KBM-7 (cell line): ENCODE results near the gene SLC25A5.
"Not testable (repeated sequence)": the region's sequence is repeated elsewhere in the genome, so short reads cannot be mapped to it uniquely, and the experiment has no call there.

Experiments
- DNase-seq: peaks from one replicate; pipeline ENCODE4 v3.0.0-alpha.2; 2015
- in situ Hi-C: fragments of 300-500 bp; cut with MboI; formaldehyde crosslinking; loops from 2 replicates; pipeline ENCODE4 v1.14.3; 2020; ENCODE audit warnings: low sequenced_read_pairs, low pct_unique_long_range_greater_than_20kb, mixed read lengths

The SLC25A5 gene

DNA sequence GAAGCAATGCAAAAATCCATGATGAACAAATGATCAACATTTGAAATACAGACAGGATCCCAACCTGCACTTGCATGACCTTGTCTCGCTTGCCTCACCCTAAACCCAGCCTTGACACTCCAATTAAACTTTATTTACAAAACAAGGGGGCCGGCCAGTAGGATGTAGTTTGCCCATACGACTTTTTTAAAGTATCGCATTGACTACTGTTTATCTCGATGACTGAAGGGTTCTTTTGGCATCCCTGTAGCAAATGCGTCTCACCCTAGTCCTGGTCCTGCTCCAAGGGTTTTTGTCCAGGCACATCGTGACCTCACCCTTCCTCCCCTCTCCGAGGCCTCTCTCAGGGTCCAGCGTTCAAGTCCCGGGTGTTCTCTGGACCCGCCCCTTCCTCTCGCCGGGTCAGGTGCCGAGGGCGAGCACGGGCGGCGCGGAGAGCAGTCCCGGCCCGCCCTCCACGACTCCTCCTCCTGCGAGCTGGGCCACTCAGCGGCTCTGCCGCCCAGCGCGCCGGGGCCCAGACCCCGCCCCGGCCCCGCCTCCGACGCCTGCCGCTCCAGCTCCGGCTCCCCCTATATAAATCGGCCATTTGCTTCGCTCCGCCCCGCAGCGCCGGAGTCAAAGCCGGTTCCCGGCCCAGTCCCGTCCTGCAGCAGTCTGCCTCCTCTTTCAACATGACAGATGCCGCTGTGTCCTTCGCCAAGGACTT is at the start of gene SLC25A5:
Gene SLC25A5, plus strand, starts transcription at position 603 of the 709 bp plus-strand sequence. Its CDS starts 72 bp downstream, at position 675.
- DNase-seq: peak; percentile 95
- in situ Hi-C loops: no loop called here

DNA sequence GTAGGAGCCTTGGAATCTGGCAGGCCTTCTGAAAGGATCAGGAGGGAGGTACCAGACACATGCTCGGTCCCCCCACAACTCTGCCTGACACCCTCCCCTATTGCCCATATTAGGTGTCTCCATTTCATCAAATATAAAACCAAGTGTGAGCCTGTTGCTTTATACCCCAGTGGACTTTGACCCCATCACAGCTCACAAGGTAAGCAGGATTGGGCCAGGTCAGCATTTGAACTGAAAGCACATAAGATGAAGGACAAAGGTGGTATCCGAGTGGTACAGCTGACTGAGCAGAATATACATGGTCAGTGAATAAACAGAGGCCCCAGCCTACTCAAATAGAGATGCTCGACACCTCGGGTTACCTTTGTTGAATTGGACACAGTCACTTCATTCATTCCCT is 49.1 kb upstream of the SLC25A5 start:
- in situ Hi-C loops: no loop called here
- no peak for DNase-seq

DNA sequence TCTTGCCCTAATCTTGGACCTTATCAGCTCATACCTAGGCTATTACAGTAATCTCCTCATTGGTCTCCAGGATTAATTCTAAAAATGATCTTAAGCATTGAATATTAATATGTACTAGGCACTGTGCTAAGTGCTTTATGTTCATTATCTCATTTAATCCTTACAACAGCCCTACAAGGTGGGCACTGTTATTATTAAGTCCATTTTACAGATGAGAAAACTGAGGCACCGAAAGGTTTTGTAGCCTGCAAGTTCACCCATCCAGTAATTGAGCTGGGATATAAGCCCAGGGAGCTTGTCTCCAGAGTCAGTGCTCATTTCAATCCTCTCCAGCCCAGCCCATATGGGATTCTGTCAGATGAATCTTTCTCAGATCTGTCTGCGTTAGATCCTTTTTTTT is 48.3 kb upstream of the SLC25A5 start:
- DNase-seq: no peak
- in situ Hi-C loops: no loop called here

DNA sequence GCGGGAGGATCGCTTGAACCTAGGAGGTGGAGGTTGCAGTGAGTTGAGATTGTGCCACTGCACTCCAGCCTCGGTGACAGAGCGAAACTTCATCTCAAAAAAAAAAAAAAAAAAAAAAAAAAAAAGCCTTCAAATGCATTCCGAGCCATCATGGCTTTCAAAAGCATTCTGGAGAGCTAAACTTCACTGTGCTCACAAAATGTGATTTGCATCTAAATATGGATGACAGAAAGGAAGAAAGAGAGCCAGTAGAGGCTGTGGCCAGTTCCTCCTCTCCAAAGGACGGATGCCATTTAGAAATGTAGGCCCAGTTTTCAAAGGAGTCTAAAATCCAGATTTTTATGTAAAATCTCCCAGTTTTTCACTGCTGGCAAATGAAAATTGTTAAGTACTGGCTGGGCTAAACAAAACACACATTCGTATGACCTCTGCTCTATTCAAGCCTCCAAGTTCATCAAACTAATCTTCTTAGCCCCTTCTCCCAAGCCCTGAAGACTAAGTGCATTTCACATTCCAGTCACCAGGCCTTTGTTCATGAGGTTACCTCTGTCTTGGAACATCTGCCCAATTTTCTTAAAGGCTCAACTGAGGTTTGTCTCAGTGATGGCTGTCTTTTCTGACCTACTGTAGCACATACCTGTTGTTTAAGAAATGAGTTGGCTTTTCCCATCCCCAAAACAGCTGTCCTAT is 47.1 kb upstream of the SLC25A5 start:
- in situ Hi-C loops: no loop called here
- DNase-seq: no peak

DNA sequence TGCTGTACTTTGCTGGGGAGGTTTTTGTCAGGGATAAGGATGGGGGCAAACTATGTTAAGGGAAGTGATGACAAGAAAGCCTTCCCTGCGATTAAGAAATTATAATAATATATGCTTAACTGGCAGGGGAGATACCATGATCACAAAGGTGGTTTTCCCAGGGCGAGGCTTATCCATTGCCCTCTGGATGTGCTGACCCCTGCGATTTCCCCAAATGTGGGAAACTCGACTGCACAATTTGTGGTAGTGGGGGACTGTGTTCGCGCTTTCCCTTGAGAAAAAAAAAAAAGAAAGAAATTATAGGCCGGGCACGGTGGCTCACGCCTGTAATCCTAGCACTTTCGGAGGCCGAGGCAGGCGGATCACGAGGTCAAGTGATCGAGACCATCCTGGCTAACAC is 44.6 kb upstream of the SLC25A5 start:
- DNase-seq: no peak
- in situ Hi-C loops: no loop called here

DNA sequence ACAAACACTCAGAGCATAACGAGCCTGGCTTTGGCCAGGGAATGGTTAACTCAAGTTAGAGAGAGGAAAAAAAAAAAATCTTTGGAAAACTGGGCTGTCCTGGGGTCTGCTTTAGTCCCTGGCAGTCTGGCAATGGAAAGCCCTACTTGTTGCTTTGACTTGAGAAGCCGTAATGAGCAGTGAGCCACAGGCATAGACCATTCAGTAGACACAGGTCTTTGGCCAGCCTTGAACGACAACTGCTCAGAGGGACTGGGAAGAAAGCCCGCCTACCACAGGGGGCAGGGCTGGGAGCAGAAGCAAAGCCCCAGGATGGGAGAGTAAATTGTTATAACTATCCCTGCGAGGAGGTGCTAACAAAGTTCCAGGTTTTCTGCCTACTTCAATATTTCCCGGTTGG is 43.2 kb upstream of the SLC25A5 start:
- no peak for DNase-seq
- in situ Hi-C loops: no loop called here

DNA sequence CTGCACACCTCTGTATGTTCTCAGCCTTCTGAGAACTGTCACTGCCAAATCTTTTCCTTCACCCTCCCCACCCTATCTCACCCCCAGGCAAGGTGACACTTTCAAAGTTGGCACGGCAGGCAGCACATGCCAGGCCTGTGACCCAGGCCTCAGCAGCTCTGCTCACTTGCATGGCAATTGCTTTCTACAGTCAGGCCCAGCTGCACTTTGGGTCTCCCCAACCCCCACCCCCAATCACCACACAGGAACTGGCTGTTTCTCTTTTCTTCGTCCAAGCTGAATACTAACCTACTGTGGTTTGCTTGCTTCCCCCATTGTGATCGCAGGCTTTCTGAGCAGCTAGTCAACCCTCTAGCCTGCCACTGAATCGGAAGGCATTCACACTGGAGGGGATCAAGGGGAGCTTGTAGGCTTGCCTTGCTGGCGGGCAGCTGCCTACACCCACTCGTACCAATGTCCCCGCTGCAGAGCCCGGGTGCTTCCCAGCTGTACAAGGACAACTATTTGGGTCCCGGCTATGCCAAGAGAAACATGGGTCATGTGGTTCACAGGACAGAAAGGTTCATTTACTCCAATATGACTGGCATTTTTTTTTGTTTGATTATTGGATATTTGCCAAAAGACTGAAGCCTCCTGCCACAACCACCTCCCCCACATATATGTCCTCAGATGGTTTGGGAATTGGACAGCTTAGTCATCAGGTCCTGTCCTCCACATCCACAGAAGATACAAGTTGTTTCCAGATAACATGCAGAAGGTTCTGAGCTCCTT is 41.0 kb upstream of the SLC25A5 start:
- DNase-seq: peak; percentile 91
- in situ Hi-C loops: no loop called here

DNA sequence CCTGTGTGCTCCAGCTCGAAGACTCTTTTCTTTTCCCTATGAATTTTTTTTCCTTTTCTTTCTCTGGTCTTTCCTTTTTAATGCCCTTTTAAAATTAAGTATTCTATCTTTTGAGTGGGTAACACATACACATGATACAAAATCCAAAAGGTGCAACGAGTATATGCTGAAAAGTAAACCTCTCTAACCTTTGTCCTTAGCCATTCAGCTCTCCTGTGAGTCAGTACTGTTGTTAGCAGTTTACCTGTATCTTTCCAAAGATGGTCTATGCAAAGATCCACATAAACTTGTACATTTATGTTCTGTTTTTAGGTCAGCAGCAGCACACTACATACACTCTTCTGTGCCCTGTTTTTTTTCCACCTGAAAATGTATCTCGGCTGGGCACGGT is 40.5 kb upstream of the SLC25A5 start:
- DNase-seq: no peak
- in situ Hi-C loops: no loop called here

DNA sequence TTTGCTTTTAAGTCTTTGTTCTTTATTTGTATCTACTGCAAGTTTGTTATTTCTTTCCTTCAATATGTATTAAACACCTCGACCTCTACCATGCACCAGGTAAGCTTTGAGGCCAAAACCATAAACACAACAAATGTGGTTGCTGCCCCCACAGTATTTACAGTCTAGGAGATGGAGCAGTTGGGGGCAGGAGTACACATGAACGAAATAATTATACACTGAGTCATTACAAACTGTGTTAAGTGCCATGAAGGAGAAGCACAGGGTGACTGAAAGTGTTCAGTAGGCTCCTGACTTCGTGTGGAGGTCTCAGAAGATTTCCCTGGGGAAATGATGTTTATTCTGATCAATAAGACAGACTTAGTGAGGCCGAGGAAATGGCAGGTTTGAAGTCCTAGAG is 38.8 kb upstream of the SLC25A5 start:
- no peak for DNase-seq
- in situ Hi-C loops: no loop called here

DNA sequence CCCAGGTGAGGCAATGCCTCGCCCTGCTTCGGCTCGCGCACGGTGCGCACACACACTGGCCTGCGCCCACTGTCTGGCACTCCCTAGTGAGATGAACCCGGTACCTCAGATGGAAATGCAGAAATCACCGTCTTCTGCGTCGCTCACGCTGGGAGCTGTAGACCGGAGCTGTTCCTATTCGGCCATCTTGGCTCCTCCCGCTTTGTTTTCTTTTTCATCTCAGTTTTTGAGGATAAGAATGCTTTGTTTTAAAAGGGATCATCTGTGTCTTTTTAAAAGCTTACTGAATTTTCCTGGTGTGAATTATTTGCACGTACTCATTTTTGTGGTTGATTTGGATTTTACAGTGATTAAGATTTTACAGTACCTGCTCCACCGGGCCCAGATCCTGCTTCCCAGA is 26.9 kb upstream of the SLC25A5 start:
- DNase-seq, in situ Hi-C loops: not testable (repeated sequence)

DNA sequence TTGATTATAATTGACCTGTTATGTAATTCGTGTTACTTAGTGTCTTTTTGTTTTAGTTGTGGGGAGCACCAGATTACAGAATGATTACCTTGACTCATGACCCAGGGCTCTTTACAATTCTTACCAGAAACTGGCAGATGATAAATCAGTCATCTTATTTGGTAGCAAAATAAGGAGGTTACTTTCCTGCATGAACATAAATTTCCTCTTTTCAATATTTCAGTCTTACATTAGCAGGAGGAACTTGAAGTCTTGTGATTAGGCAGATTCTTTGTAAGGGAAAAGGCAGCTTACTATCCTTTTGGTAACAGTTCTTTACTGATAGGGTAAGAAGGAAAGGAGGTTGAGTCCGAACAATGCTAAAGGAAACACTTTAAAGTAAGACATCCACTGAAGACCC is 26.0 kb upstream of the SLC25A5 start:
- no peak for DNase-seq
- in situ Hi-C loops: no loop called here

DNA sequence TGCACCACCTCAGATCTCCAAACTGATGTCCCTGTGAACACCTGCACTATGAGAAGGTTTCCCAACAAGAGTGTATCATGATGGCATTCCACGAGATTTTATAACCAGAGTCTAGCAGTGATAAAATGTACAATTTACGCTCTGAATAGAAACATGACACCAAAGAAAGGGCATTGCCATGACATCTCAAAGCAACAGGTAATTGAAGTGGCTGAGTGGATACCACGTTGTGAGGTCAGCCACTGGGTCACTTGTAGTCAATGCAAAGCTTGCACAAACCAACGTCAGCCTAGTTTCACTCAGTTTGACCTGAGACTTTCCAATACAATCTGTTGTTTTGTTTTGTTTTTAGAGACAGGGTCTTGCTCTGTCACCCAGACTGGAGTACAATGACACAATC is 15.0 kb upstream of the SLC25A5 start:
- no peak for DNase-seq
- in situ Hi-C loops: no loop called here

DNA sequence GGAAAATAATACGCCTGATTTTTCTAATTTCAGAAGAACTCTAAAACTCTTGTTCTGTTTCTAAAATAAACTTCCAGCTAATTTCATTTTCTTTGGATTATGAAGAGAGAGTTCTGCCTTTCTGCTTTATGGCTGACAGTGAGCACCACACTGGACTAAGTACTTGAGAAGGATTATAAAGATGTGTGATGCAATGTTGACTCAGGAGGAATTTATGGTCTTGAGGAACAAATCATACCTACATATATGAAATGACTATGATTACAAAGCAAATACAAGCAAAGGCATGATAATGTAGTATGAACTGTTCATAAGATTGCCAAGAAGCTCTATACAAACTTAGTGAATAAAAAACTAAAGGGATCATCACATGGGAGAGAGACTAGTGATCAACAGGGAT is 13.0 kb upstream of the SLC25A5 start:
- DNase-seq: no peak
- in situ Hi-C loops: no loop called here

DNA sequence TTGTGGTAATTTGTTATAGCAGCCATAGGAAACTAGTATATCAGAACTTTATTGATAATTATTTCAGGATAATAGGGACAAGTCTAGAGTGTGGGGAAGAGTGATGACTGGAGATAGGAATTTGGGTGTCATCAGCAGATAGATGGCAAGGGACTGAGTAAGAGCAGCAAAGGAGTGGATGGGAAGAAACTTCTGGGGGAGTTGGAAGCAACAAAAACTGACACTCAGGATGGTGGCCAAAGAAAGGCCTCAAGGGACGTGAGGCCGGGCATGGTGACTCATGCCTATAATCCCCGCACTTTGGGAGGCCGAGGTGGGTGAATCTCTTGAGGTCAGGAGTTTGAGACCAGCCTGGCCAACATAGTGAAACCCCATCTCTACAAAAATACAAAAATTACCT is 9.1 kb upstream of the SLC25A5 start:
- in situ Hi-C loops: no loop called here
- no peak for DNase-seq

DNA sequence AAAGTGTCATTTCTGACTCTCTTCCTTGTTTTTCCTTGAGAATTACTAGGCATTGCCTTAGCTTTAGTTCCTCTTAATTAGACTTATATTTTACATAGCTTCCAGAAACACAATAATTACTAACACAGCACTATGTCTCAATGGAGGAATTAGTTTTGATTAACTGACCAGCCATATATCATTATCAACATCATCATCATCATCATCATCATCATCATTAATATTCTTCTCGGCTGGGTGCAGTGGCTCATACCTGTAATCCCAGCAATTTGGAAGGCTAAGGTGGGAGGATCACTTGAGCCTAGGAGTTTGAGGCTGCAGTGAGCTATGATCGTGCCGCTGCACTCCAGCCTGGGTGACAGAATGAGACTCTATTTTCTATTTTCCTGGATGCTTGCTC is 2.7 kb upstream of the SLC25A5 start:
- in situ Hi-C loops: no loop called here
- no peak for DNase-seq

DNA sequence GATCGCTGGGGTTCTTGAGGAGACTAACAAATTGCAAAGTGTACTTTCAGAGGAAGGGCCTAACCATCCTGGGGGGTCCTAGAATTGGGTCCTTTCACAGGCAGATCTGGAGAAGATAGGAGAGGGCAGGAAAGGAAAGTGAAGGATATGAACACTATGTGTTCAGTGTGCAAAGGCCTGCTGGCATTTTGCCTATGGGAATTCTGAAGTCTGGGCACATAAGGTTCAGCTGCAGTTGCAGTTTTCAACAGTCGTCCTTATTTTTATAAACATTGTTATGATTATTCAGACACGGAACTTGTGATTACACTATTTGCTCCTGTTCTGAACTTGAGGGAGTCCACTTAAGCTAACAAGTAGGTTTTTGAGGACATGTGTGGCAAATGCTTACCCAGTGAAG is 1.3 kb upstream of the SLC25A5 start:
- in situ Hi-C loops: no loop called here
- DNase-seq: no peak

DNA sequence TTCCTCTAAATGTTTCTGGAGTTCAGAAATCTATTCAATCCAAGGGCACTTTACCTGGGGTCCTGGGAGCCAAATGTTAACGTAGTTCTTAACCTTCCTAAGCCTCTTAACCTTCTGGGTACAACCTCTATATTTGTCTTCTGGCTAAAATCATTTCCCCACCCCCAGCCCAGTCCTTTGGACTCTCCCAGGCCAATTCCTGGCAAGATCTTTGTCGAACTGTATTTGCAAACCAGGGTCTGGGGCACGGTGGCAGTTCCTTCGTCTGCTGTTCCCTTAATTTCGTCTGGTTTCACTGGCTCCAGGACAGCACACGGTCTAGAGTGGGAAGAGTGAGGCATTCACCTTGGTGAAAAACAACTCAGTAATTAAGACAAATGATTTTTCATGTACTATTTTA is 811 bp upstream of the SLC25A5 start:
- in situ Hi-C loops: no loop called here
- DNase-seq: no peak

DNA sequence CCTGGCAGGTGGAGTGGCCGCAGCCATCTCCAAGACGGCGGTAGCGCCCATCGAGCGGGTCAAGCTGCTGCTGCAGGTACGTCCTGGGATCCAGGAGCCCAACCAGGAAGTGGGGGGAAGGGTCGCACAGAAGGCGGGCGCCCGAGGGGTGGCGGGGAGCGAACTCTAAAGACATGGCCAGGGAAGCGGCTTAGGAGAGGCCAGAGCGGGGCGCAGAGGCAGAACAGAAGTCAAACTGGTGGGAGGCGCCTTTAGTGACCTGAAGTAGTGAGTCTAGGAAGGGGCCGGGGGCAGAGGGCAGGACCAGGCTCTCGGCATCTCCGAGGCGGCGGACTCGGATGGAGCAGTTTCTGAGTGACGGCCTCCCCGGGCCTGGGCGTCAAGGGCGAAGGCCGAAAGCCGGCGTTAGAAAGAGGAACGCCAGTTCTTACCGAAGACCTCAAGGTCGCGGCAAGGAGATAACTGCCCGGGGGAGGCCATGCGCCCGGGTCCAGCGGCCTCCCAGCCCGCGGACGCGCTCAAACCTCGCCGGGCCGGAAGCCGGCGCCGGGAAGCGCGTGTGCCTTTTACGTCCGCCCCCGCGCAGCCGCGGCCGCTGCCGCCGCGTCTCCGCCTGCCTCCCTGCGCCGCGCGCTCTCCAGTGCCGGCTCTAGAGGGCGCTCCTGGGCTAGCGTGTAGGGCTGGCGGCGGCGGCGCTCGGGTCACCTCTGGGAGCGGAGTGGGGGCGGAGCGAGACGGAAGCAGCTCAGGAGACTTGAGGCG is 488 bp downstream of the SLC25A5 start:
- peak; percentile 96 for DNase-seq
- in situ Hi-C loops: no loop called here

DNA sequence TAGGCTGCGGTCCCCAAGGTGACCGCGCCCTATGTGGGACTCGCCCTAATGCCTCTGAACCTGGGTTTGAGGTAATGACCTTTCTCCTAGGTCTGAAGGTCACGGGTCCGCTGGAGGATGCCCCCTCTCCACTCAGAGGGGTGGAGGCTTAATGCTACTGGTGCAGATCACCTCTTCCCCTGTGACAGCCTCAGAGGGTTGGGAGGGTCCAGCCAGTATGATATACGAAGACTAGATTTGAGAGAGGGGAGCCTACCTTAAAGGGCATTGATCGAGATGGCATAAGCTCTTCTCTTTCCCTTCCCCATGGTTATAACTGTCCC is 1.0 kb downstream of the SLC25A5 start:
- in situ Hi-C loops: no loop called here
- DNase-seq: no peak
